ENCODE data around the gene AAGAB. TPM values are rescaled to one million over a fixed set of nuclear protein-coding genes. Genes with fewer than 3 reads are reported as not detected.

The AAGAB gene
- total RNA-seq, 4 donors from 2014 or later = 11.4 to 35.1 (median 18.0) TPM

DNA sequence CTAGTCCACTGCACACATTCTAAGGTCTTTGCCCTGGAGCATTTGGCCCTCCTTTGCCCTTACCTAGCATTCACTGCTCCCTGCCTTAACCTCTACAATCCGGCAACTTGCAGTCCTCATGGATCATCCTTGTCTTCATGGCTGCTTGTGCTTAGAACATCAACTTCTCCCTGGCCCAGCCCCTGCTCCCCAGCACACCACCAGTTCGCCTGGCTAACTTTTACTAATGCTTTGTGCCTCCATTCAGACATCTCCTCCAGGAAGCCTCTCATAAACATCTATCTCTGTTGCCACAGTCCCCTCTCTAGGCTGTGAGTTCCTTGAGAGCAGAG lies 57.1 kb downstream of the AAGAB start:
- no peaks in the 10 kb centered on the region for H3K27me3 ChIP-seq
- no peak overlapping the region for H3K4me3 ChIP-seq
- H3K4me1 ChIP-seq = peaks cover 0 to 47% (median 8%) of the 10 kb centered on the region in 4 donors
- H3K9me3 ChIP-seq = no peaks in the 10 kb centered on the region
- peaks cover 0 to 27% (median under 1%) of the 10 kb centered on the region in 3 donors for H3K36me3 ChIP-seq
- DNase-seq (ENCODE audit: low spot score in 2 of 2) = no peak
- peak overlapping the region in 2 of 4 donors; percentile 70 to 77 for H3K27ac ChIP-seq
- TF ChIP-seq, protein P1, sequence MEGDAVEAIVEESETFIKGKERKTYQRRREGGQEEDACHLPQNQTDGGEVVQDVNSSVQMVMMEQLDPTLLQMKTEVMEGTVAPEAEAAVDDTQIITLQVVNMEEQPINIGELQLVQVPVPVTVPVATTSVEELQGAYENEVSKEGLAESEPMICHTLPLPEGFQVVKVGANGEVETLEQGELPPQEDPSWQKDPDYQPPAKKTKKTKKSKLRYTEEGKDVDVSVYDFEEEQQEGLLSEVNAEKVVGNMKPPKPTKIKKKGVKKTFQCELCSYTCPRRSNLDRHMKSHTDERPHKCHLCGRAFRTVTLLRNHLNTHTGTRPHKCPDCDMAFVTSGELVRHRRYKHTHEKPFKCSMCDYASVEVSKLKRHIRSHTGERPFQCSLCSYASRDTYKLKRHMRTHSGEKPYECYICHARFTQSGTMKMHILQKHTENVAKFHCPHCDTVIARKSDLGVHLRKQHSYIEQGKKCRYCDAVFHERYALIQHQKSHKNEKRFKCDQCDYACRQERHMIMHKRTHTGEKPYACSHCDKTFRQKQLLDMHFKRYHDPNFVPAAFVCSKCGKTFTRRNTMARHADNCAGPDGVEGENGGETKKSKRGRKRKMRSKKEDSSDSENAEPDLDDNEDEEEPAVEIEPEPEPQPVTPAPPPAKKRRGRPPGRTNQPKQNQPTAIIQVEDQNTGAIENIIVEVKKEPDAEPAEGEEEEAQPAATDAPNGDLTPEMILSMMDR (IDR thresholded peaks at IDR 0.05) = no peak
- TF ChIP-seq POLR2A (IDR thresholded peaks at IDR 0.05) (no peak), EP300 (IDR thresholded peaks at IDR 0.05) (no peak)
- WGBS, 2 donors = 85 to 93% methylated on average over 2 of the region's 2 CpGs

DNA sequence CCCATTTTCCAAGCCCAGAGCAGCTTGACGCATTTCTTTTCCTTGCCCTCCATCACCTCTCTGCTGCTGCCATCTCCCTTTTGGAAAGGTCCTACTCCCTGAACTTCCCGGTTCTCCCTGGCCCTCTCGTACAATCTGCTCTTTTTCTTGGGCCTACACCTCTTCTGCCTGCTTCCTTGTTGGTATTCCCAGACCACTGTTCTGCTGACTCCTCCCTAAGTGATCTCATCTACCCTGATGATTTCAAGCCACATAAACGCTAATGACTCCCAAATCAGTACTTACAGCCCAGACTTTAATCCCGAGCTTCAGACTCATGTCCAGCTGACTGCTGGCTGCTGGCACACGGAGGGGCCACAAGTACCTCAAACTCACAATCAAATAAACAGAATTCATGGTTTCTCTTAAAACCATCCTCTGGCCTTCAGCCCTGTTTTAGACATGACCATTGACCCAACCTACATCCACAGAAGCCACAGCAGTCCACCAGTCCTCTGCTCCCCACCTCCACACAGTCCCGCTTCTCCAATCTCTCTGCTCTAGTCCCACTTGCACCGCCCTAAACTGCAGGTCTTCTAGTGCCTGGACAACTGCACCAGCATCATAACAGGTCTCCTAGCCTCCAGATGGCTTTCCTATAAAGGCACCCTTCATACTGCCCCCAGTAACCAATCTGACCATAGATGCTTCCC lies 57.6 kb downstream of the AAGAB start:
- DNase-seq (ENCODE audit: low spot score in 2 of 2) = no peak
- peaks cover 0 to 27% (median 0%) of the 10 kb centered on the region in 3 donors for H3K36me3 ChIP-seq
- no peaks in the 10 kb centered on the region for H3K9me3 ChIP-seq
- 65 to 68% methylated on average over 8 of the region's 8 CpGs for WGBS, 2 donors
- H3K4me1 ChIP-seq = peaks cover 0 to 47% (median 8%) of the 10 kb centered on the region in 4 donors
- TF ChIP-seq EP300 (IDR thresholded peaks at IDR 0.05) = peak in 1 of 2 donors; percentile 55
- TF ChIP-seq, protein P1 (IDR thresholded peaks at IDR 0.05) = no peak
- H3K4me3 ChIP-seq = no peak overlapping the region
- H3K27ac ChIP-seq = peak overlapping the region in 2 of 4 donors; percentile 70 to 77
- H3K27me3 ChIP-seq = no peaks in the 10 kb centered on the region

DNA sequence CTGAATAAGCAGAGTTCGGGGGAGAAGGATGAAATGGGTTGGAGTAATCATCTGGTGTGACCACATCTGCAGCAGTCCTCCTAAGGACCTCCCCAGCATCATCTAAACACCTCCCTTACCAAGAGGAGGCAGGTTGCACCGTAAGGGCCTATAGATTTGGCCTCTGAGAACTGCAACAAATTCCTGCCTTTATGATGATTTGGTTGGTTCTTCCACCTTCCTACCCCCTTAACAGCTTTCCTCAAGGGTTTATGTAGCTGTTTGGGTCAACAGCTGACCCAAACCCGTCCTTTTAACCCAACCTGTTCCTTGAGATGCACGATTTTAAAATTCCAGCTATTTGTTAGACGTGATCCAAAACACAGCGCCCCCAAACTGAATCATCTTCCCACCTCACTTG lies 58.2 kb downstream of the AAGAB start:
- H3K27ac ChIP-seq = peak overlapping the region in 2 of 4 donors; percentile 70 to 77
- no peak overlapping the region for H3K4me3 ChIP-seq
- H3K9me3 ChIP-seq = no peaks in the 10 kb centered on the region
- H3K27me3 ChIP-seq = no peaks in the 10 kb centered on the region
- WGBS, 2 donors = 78 to 89% methylated on average over 6 of the region's 6 CpGs
- DNase-seq (ENCODE audit: low spot score in 2 of 2) = no peak
- peaks cover 0 to 27% (median 0%) of the 10 kb centered on the region in 3 donors for H3K36me3 ChIP-seq
- no peak for TF ChIP-seq EP300 (IDR thresholded peaks at IDR 0.05)
- no peak for TF ChIP-seq POLR2A (IDR thresholded peaks at IDR 0.05)
- TF ChIP-seq, protein P1 (IDR thresholded peaks at IDR 0.05) = no peak
- peaks cover 0 to 44% (median 8%) of the 10 kb centered on the region in 4 donors for H3K4me1 ChIP-seq

DNA sequence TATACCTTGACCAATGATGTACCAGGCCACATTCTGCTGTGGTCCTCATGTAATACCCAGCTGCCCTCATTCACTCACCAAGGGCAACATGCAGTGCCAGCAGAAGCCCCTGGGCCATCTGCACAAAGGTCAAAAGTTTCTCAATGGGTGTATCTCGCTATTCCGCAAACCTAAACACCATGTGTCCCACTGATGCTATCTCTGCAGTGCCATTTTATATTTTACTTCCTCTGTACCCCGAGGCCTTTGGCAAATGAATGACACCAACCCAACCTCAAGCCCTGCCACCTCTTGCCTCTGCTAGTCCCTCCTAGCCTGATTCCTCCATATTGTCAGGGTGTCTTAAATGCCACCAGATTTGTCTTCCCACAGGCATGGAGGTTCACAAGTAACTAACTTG lies 59.2 kb downstream of the AAGAB start:
- no peaks in the 10 kb centered on the region for H3K9me3 ChIP-seq
- H3K27me3 ChIP-seq = no peaks in the 10 kb centered on the region
- DNase-seq (ENCODE audit: low spot score in 2 of 2) = no peak
- H3K36me3 ChIP-seq = peaks cover 0 to 35% (median 5%) of the 10 kb centered on the region in 3 donors
- peaks cover 0 to 49% (median 8%) of the 10 kb centered on the region in 4 donors for H3K4me1 ChIP-seq
- H3K4me3 ChIP-seq = no peak overlapping the region
- no peak for TF ChIP-seq POLR2A (IDR thresholded peaks at IDR 0.05)
- TF ChIP-seq, protein P1 (IDR thresholded peaks at IDR 0.05) = no peak
- TF ChIP-seq EP300 (IDR thresholded peaks at IDR 0.05) = no peak
- peak overlapping the region in 2 of 4 donors; percentile 58 to 63 for H3K27ac ChIP-seq
- 90 to 97% methylated on average over 3 of the region's 3 CpGs for WGBS, 2 donors
